SK-N-SH treated with all-trans-retinoic acid at 6 μM for 48 hours (cell line): ENCODE data around the gene RAPGEF5.

Experiments
- ESRRG ChIP-seq: fragments of 250-450 bp; sonication (Bioruptor Pico); IDR thresholded peaks from 2 replicates; pipeline ENCODE4 v1.6.1; 2021; ENCODE audit warnings: mild to moderate bottlenecking
- PPARA ChIP-seq: fragments of 250-450 bp; sonication (Bioruptor Pico); IDR thresholded peaks from 2 replicates; pipeline ENCODE4 v1.5.0; 2020; ENCODE audit warnings: mild to moderate bottlenecking, borderline replicate concordance
- RARB ChIP-seq: fragments of 250-450 bp; sonication (Bioruptor Pico); IDR thresholded peaks from 2 replicates; pipeline ENCODE4 v1.8.0; 2021; ENCODE audit warnings: mild to moderate bottlenecking, moderate library complexity
- TCF4 ChIP-seq: fragments of 250-450 bp; sonication (Bioruptor Pico); IDR thresholded peaks from 2 replicates; pipeline ENCODE4 v1.8.0; 2021; ENCODE audit warnings: mild to moderate bottlenecking, moderate library complexity, borderline replicate concordance
- ZC3H10 ChIP-seq: fragments of 250-450 bp; sonication (Bioruptor Pico); IDR thresholded peaks from 2 replicates; pipeline ENCODE4 v1.5.1; 2021; ENCODE audit warnings: mild to moderate bottlenecking, moderate library complexity
- ZFP3 ChIP-seq: fragments of 250-450 bp; sonication (Bioruptor Pico); IDR thresholded peaks from 2 replicates; pipeline ENCODE4 v1.5.0; 2020; ENCODE audit warnings: mild to moderate bottlenecking, moderate library complexity
- ZFP30 ChIP-seq: fragments of 450-650 bp; formaldehyde crosslinking; IDR thresholded peaks from 2 replicates; pipeline ENCODE4 v1.5.0; 2022; ENCODE audit warnings: mild to moderate bottlenecking, moderate library complexity
- TF ChIP-seq, protein P1 (sequence below): fragments of 250-450 bp; sonication (Bioruptor Pico); IDR thresholded peaks from 2 replicates; pipeline ENCODE4 v1.8.0; 2020; ENCODE audit warnings: mild to moderate bottlenecking, moderate library complexity, borderline replicate concordance
- TF ChIP-seq, protein P2 (sequence below): fragments of 250-450 bp; sonication (Bioruptor Pico); IDR thresholded peaks from 2 replicates; pipeline ENCODE4 v1.8.0; 2021; ENCODE audit warnings: low read depth, mild to moderate bottlenecking, moderate library complexity, borderline replicate concordance

DNA sequence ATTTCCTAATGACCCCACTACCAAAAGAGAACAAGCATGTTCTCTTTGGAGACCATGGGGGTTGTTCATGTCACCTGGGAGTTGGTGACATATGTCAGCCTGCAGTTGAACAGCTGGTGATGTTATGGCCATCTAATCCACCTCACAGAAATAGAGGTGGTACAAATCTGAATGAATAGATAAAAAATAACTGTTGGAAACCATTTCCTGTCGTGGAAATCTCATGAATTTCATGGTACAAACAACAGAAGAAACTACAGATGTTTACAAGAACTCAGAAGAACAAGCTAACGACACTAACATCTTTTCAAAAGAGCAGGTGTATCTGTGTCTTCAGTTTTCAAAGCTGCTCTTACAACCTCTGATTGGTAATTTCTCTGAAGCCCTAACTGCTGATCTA lies 81.3 kb downstream of the RAPGEF5 start:
- TF ChIP-seq TCF4 (CRISPR knock-in tag) (no peak), PPARA (CRISPR knock-in tag) (no peak), ZC3H10 (CRISPR knock-in tag) (no peak), ZFP3 (CRISPR knock-in tag) (no peak), ZFP30 (no peak), RARB (CRISPR knock-in tag) (no peak), ESRRG (CRISPR knock-in tag) (no peak)
- TF ChIP-seq, protein P1, sequence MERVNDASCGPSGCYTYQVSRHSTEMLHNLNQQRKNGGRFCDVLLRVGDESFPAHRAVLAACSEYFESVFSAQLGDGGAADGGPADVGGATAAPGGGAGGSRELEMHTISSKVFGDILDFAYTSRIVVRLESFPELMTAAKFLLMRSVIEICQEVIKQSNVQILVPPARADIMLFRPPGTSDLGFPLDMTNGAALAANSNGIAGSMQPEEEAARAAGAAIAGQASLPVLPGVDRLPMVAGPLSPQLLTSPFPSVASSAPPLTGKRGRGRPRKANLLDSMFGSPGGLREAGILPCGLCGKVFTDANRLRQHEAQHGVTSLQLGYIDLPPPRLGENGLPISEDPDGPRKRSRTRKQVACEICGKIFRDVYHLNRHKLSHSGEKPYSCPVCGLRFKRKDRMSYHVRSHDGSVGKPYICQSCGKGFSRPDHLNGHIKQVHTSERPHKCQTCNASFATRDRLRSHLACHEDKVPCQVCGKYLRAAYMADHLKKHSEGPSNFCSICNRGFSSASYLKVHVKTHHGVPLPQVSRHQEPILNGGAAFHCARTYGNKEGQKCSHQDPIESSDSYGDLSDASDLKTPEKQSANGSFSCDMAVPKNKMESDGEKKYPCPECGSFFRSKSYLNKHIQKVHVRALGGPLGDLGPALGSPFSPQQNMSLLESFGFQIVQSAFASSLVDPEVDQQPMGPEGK: no peak
- TF ChIP-seq, protein P2, sequence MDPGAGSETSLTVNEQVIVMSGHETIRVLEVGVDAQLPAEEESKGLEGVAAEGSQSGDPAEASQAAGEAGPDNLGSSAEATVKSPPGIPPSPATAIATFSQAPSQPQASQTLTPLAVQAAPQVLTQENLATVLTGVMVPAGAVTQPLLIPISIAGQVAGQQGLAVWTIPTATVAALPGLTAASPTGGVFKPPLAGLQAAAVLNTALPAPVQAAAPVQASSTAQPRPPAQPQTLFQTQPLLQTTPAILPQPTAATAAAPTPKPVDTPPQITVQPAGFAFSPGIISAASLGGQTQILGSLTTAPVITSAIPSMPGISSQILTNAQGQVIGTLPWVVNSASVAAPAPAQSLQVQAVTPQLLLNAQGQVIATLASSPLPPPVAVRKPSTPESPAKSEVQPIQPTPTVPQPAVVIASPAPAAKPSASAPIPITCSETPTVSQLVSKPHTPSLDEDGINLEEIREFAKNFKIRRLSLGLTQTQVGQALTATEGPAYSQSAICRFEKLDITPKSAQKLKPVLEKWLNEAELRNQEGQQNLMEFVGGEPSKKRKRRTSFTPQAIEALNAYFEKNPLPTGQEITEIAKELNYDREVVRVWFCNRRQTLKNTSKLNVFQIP (CRISPR knock-in tag): no peak
